Measurements from ENCODE around the gene PAPSS2.

Gene PAPSS2

GRCh38 chr10:87626422-87626892, 33.2 kb upstream of the PAPSS2 start:
- H3K36me3 ChIP-seq (ENCODE audit: control insufficient read depth, insufficient read depth, low read length): no peaks in the 10 kb centered on the region
- H3K4me3 ChIP-seq (replicated peaks; ENCODE audit: low read depth, low read length): no peak overlapping the region
- no peak for DNase-seq (ENCODE audit: extremely low read depth, insufficient read length)
- no peak for TF ChIP-seq CTCF (IDR thresholded peaks at IDR 0.05; ENCODE audit: insufficient read depth, low read length, poor library complexity, severe bottlenecking)
- no peaks in the 10 kb centered on the region for H3K27me3 ChIP-seq (replicated peaks; ENCODE audit: control insufficient read depth, insufficient read depth, low read length)

- H3K36me3 ChIP-seq (ENCODE audit: control insufficient read depth, insufficient read depth, low read length): no peaks in the 10 kb centered on the region
- no peak for TF ChIP-seq CTCF (IDR thresholded peaks at IDR 0.05; ENCODE audit: insufficient read depth, low read length, poor library complexity, severe bottlenecking)
- H3K27me3 ChIP-seq (replicated peaks; ENCODE audit: control insufficient read depth, insufficient read depth, low read length): no peaks in the 10 kb centered on the region
- DNase-seq (ENCODE audit: extremely low read depth, insufficient read length): no peak
- H3K4me3 ChIP-seq (replicated peaks; ENCODE audit: low read depth, low read length): no peak overlapping the region
These were observed 29.5 kb upstream of the PAPSS2 start for GRCh38 chr10:87630171-87630570.

- Histone ChIP-seq H3K4me3 (replicated peaks; ENCODE audit: low read depth, low read length) (no peak overlapping the region), H3K27me3 (replicated peaks; ENCODE audit: control insufficient read depth, insufficient read depth, low read length) (no peaks in the 10 kb centered on the region), H3K36me3 (ENCODE audit: control insufficient read depth, insufficient read depth, low read length) (no peaks in the 10 kb centered on the region)
- DNase-seq (ENCODE audit: extremely low read depth, insufficient read length): no peak
- TF ChIP-seq CTCF (IDR thresholded peaks at IDR 0.05; ENCODE audit: insufficient read depth, low read length, poor library complexity, severe bottlenecking): no peak
These were observed 27.2 kb upstream of the PAPSS2 start for GRCh38 chr10:87632454-87632853.

GRCh38 chr10:87634311-87634710, 25.4 kb upstream of the PAPSS2 start:
- TF ChIP-seq CTCF (IDR thresholded peaks at IDR 0.05; ENCODE audit: insufficient read depth, low read length, poor library complexity, severe bottlenecking): no peak
- no peak for DNase-seq (ENCODE audit: extremely low read depth, insufficient read length)
- Histone ChIP-seq H3K36me3 (ENCODE audit: control insufficient read depth, insufficient read depth, low read length) (no peaks in the 10 kb centered on the region), H3K27me3 (replicated peaks; ENCODE audit: control insufficient read depth, insufficient read depth, low read length) (no peaks in the 10 kb centered on the region), H3K4me3 (replicated peaks; ENCODE audit: low read depth, low read length) (no peak overlapping the region)

GRCh38 chr10:87635498-87636312, 24.0 kb upstream of the PAPSS2 start:
- Histone ChIP-seq H3K4me3 (replicated peaks; ENCODE audit: low read depth, low read length) (no peak overlapping the region), H3K36me3 (ENCODE audit: control insufficient read depth, insufficient read depth, low read length) (no peaks in the 10 kb centered on the region), H3K27me3 (replicated peaks; ENCODE audit: control insufficient read depth, insufficient read depth, low read length) (no peaks in the 10 kb centered on the region)
- TF ChIP-seq CTCF (IDR thresholded peaks at IDR 0.05; ENCODE audit: insufficient read depth, low read length, poor library complexity, severe bottlenecking): no peak
- peak; percentile 35 for DNase-seq (ENCODE audit: extremely low read depth, insufficient read length)

All from GM06990 (cell line).